IPS-18a (cell line): ENCODE measurements around the gene MPZL1.
"Not testable (repeated sequence)": the region's sequence is repeated elsewhere in the genome, so short reads cannot be mapped to it uniquely, and the experiment has no call there.

Source experiments
- H3K27ac ChIP-seq: one replicate; pipeline ENCODE4 v1.5.1; 2013; ENCODE audit warnings: low read length
- H3K27me3 ChIP-seq: one replicate; pipeline ENCODE4 v1.6.1; 2013; ENCODE audit warnings: mild to moderate bottlenecking, low read length; ENCODE audit not compliant: control insufficient read depth, insufficient read depth
- H3K36me3 ChIP-seq: one replicate; pipeline ENCODE4 v1.6.1; 2013; ENCODE audit warnings: low read depth, low read length; ENCODE audit not compliant: control insufficient read depth
- H3K4me1 ChIP-seq: one replicate; pipeline ENCODE4 v1.6.1; 2013; ENCODE audit warnings: low read depth, low read length; ENCODE audit not compliant: control insufficient read depth
- H3K4me3 ChIP-seq: one replicate; pipeline ENCODE4 v1.5.1; 2013; ENCODE audit warnings: low read length
- H3K9ac ChIP-seq: one replicate; pipeline ENCODE4 v1.6.1; 2013; ENCODE audit warnings: mild to moderate bottlenecking, low read length, moderate library complexity
- H3K9me3 ChIP-seq: one replicate; pipeline ENCODE4 v1.6.1; 2013; ENCODE audit warnings: low read depth, low read length; ENCODE audit not compliant: control insufficient read depth

The MPZL1 gene

DNA sequence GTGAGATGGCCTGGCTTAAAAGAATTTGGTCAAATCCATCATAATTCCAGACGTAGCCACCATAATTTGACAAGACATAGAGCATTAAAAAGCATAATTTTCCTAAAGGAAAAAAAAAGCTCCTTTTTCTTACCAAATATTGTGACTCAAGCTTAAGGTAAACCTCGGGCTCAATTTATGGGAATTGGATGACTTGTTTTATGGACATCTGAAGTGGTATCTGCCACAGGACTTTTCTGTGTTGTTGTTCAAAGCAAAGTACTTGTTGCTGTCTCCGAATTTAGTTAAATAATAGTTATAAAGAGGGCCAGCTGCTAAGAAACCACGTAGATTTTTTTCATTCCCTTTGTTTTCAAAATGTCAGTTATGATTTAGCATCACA lies 1.1 kb downstream of the MPZL1 start:
- Histone ChIP-seq H3K9ac (peak overlapping the region; percentile 80), H3K4me3 (peak overlapping the region; percentile 91), H3K4me1 (peaks cover 32% of the 10 kb centered on the region), H3K9me3 (no peaks in the 10 kb centered on the region), H3K27ac (no peak overlapping the region), H3K27me3 (peaks cover 10% of the 10 kb centered on the region), H3K36me3 (no peaks in the 10 kb centered on the region)

DNA sequence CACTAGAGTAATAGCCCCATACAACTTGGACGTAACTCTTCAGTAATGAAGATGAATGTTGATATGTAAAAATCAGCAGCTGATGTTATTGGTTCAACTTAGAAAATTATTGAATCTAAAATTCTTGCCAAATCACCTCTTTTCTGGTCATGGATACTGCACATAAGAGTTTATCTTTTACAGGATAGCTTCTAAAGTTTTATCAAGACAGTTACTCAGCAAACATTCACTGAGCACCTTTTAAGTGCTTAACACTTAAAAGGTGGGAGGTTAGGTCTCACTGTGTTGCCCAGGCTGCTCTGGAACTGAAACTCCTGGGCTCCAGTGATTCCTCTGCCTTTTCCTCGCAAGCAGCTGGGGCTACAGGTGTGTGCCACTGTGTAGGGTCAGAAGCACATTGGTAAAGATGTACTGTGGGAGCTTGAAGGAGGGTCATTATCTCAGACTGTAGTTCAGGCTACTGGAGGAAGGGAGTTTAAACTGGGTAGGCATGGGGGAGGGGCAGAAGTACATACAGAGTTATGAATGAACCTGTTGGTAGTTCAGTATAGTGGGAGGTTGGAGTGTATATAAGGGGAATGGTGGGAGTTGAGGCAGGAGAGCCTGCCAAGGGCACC lies 2.0 kb downstream of the MPZL1 start:
- Histone ChIP-seq H3K27ac (no peak overlapping the region), H3K9me3 (no peaks in the 10 kb centered on the region), H3K4me3 (peak overlapping the region; percentile 91), H3K9ac (no peak overlapping the region), H3K27me3 (peaks cover 10% of the 10 kb centered on the region), H3K4me1 (peaks cover 32% of the 10 kb centered on the region), H3K36me3 (no peaks in the 10 kb centered on the region)

DNA sequence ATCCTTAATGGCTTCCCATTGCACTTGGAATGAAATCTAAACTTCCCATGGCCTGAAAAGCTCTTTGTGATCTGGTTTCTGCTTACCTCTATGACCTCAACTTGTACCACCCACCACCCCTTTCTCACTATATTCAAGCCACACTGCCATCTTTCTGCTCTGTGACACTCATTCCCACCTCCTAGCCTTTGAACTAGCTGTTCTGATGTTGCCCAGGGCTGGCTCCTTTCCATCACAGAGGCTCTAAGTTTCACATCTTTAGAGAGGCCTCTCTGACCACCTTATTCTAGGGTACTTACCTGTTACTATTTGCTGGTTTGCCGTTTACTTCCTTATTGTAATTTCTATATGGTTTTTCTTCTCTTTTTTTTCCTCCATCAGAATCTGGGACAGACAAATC lies 4.2 kb downstream of the MPZL1 start:
- no peak overlapping the region for H3K4me3 ChIP-seq
- no peaks in the 10 kb centered on the region for H3K9me3 ChIP-seq
- peaks cover 23% of the 10 kb centered on the region for H3K4me1 ChIP-seq
- H3K27ac ChIP-seq, result no peak overlapping the region
- peaks cover 7% of the 10 kb centered on the region for H3K36me3 ChIP-seq
- no peak overlapping the region for H3K9ac ChIP-seq
- H3K27me3 ChIP-seq, result peaks cover 3% of the 10 kb centered on the region

- Histone ChIP-seq H3K36me3 (peaks cover 7% of the 10 kb centered on the region), H3K9me3 (no peaks in the 10 kb centered on the region), H3K9ac (no peak overlapping the region), H3K4me3 (no peak overlapping the region), H3K27me3 (no peaks in the 10 kb centered on the region), H3K4me1 (peaks cover 7% of the 10 kb centered on the region), H3K27ac (no peak overlapping the region)
Measured at GRCh38 chr1:167728818-167729410, 7.1 kb downstream of the MPZL1 start.

DNA sequence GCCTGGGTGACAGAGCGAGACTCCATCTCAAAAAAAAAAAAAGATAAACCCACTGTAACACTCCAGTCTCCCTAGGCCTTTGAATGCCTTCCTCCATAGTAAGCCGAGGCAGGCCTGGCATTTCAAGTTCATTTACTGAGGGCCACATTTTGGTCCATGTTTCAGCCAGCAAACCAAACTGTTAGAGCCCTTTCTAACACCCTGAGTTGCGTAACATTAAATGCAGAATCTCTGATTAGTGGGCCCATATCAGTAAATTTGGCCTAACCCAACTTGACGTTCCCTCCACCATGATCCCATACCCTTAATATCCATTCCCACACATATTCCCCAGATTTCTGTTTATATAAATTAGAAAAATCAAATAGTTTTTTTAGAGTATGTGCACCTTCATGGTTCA lies 12.4 kb downstream of the MPZL1 start:
- Histone ChIP-seq H3K4me3 (no peak overlapping the region), H3K36me3 (peaks cover 7% of the 10 kb centered on the region), H3K27ac (no peak overlapping the region), H3K9me3 (no peaks in the 10 kb centered on the region), H3K9ac (no peak overlapping the region), H3K4me1 (no peaks in the 10 kb centered on the region), H3K27me3 (no peaks in the 10 kb centered on the region)

DNA sequence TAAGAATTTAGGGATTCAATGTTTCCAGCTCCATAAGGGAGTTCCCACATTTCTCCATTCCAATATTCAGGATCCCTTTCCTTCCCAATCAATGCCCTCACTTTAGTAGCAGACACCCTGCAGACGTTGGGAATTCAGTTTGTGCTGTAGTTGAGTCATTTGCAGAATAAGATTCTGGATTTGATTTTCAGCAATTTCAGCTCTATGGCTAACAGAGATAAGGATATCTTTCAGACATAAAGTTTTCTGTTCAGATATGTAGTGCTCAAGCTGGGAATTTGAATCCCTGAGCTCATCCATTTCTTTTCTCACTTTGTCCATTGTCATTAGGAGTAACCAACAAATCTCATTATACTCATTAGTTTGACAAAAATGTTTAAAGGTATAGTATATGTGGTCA lies 13.1 kb downstream of the MPZL1 start:
- no peak overlapping the region for H3K4me3 ChIP-seq
- H3K4me1 ChIP-seq, result no peaks in the 10 kb centered on the region
- peaks cover 7% of the 10 kb centered on the region for H3K36me3 ChIP-seq
- H3K27me3 ChIP-seq, result no peaks in the 10 kb centered on the region
- no peak overlapping the region for H3K27ac ChIP-seq
- H3K9me3 ChIP-seq, result no peaks in the 10 kb centered on the region
- H3K9ac ChIP-seq, result no peak overlapping the region

DNA sequence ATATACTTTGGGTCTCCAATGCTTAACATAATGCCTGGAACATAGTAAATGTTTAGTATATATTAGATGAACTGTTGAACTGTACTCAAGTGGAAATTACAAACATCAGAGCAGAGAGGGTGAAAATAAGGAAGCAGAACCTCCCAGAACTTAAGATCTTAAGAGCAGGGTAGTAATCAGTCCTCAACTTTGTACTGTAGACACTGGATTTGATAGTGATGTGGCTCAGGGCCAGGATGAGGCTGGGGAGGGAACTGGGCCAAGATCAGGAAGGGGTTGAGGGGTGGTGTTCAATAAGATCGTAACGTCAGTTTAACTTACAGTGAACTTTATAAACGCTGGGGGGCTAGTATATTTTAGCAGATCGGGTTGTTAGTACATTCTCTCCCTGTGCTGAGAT lies 15.4 kb downstream of the MPZL1 start:
- Histone ChIP-seq H3K27me3 (no peaks in the 10 kb centered on the region), H3K9me3 (no peaks in the 10 kb centered on the region), H3K4me1 (no peaks in the 10 kb centered on the region), H3K36me3 (no peaks in the 10 kb centered on the region), H3K4me3 (no peak overlapping the region), H3K9ac (no peak overlapping the region), H3K27ac (no peak overlapping the region)

- H3K9me3 ChIP-seq, result no peaks in the 10 kb centered on the region
- H3K9ac ChIP-seq, result no peak overlapping the region
- H3K4me3 ChIP-seq, result no peak overlapping the region
- no peaks in the 10 kb centered on the region for H3K36me3 ChIP-seq
- no peaks in the 10 kb centered on the region for H3K27me3 ChIP-seq
- H3K27ac ChIP-seq, result no peak overlapping the region
- no peaks in the 10 kb centered on the region for H3K4me1 ChIP-seq
Measured at GRCh38 chr1:167738158-167738557, 16.4 kb downstream of the MPZL1 start.

DNA sequence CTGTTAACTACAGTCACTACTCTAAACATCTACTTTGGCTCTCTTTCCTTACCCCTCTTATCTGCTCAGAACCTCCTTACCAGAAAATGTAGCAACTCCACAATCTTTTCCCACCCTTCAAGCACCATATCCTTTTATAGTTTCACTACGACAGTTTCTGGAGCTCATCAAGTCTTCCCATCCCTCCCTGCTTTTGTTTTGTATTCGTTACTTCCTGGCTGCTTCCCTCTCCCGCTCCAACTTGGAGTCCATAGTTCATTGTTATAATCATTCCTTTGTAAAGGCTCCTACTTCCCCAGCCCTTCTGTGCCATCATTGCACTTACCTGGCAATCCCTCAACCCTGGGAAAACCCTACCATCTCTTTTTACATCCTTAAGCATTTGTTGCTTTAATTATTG lies 18.0 kb downstream of the MPZL1 start:
- Histone ChIP-seq H3K27ac (no peak overlapping the region), H3K4me3 (no peak overlapping the region), H3K9ac (no peak overlapping the region), H3K9me3 (no peaks in the 10 kb centered on the region), H3K4me1 (no peaks in the 10 kb centered on the region), H3K27me3 (no peaks in the 10 kb centered on the region), H3K36me3 (no peaks in the 10 kb centered on the region)

GRCh38 chr1:167741103-167741502 lies 19.3 kb downstream of the MPZL1 start:
- H3K4me1 ChIP-seq, H3K36me3 ChIP-seq, H3K9ac ChIP-seq, H3K27me3 ChIP-seq, H3K9me3 ChIP-seq, H3K4me3 ChIP-seq, H3K27ac ChIP-seq: not testable (repeated sequence)

GRCh38 chr1:167742392-167743057 lies 20.7 kb downstream of the MPZL1 start:
- H3K4me3 ChIP-seq, H3K27me3 ChIP-seq, H3K36me3 ChIP-seq, H3K4me1 ChIP-seq, H3K9me3 ChIP-seq, H3K9ac ChIP-seq, H3K27ac ChIP-seq: not testable (repeated sequence)

GRCh38 chr1:167744901-167745300 lies 23.1 kb downstream of the MPZL1 start:
- Histone ChIP-seq H3K27me3 (no peaks in the 10 kb centered on the region), H3K4me1 (no peaks in the 10 kb centered on the region), H3K27ac (no peak overlapping the region), H3K36me3 (no peaks in the 10 kb centered on the region), H3K4me3 (no peak overlapping the region), H3K9me3 (no peaks in the 10 kb centered on the region), H3K9ac (no peak overlapping the region)
